ENCODE data around the gene RAPGEF2. TPM values are rescaled to one million over a fixed set of nuclear protein-coding genes. Genes with fewer than 3 reads are reported as not detected.
"Not testable (repeated sequence)": the region's sequence is repeated elsewhere in the genome, so short reads cannot be mapped to it uniquely, and the experiment has no call there.

Gene RAPGEF2
- polyA plus RNA-seq, 3 donors: 49.8 to 54.5 (median 50.0) TPM

- no peak for DNase-seq (ENCODE audit: low read depth in 3 of 3, low spot score in 2 of 3)
Measured at GRCh38 chr4:159097144-159097543, 5.7 kb upstream of the RAPGEF2 start.

GRCh38 chr4:159097785-159098184 lies 5.1 kb upstream of the RAPGEF2 start:
- DNase-seq (ENCODE audit: low read depth in 3 of 3, low spot score in 2 of 3): no peak

GRCh38 chr4:159098482-159099127 lies 4.3 kb upstream of the RAPGEF2 start:
- no peak for DNase-seq (ENCODE audit: low read depth in 3 of 3, low spot score in 2 of 3)

- no peak for DNase-seq (ENCODE audit: low read depth in 3 of 3, low spot score in 2 of 3)
Measured at GRCh38 chr4:159101988-159102621, 774 bp upstream of the RAPGEF2 start.

- DNase-seq (ENCODE audit: low read depth in 3 of 3, low spot score in 2 of 3): peak in 2 of 3 donors; percentile 19 to 44
Measured at GRCh38 chr4:159103384-159103990, 608 bp downstream of the RAPGEF2 start.

GRCh38 chr4:159104694-159105414 lies 2.0 kb downstream of the RAPGEF2 start:
- peak in 1 of 3 donors; percentile 39 for DNase-seq (ENCODE audit: low read depth in 3 of 3, low spot score in 2 of 3)

GRCh38 chr4:159105761-159106243 lies 2.9 kb downstream of the RAPGEF2 start:
- no peak for DNase-seq (ENCODE audit: low read depth in 3 of 3, low spot score in 2 of 3)

- DNase-seq (ENCODE audit: low read depth in 3 of 3, low spot score in 2 of 3): no peak
Measured at GRCh38 chr4:159106636-159107035, 3.8 kb downstream of the RAPGEF2 start.

- DNase-seq (ENCODE audit: low read depth in 3 of 3, low spot score in 2 of 3): no peak
Measured at GRCh38 chr4:159107203-159107925, 4.5 kb downstream of the RAPGEF2 start.

GRCh38 chr4:159108124-159108523 lies 5.2 kb downstream of the RAPGEF2 start:
- no peak for DNase-seq (ENCODE audit: low read depth in 3 of 3, low spot score in 2 of 3)

- DNase-seq (ENCODE audit: low read depth in 3 of 3, low spot score in 2 of 3): no peak
Measured at GRCh38 chr4:159110961-159111360, 8.1 kb downstream of the RAPGEF2 start.

- DNase-seq (ENCODE audit: low read depth in 3 of 3, low spot score in 2 of 3): no peak
Measured at GRCh38 chr4:159111416-159111815, 8.5 kb downstream of the RAPGEF2 start.

GRCh38 chr4:159113366-159113765 lies 10.5 kb downstream of the RAPGEF2 start:
- DNase-seq (ENCODE audit: low read depth in 3 of 3, low spot score in 2 of 3): not testable (repeated sequence)

- DNase-seq (ENCODE audit: low read depth in 3 of 3, low spot score in 2 of 3): not testable (repeated sequence)
Measured at GRCh38 chr4:159116098-159116497, 13.2 kb downstream of the RAPGEF2 start.

GRCh38 chr4:159116693-159117092 lies 13.8 kb downstream of the RAPGEF2 start:
- DNase-seq (ENCODE audit: low read depth in 3 of 3, low spot score in 2 of 3): not testable (repeated sequence)

- DNase-seq (ENCODE audit: low read depth in 3 of 3, low spot score in 2 of 3): no peak
Measured at GRCh38 chr4:159117564-159117963, 14.7 kb downstream of the RAPGEF2 start.

GRCh38 chr4:159117968-159118367 lies 15.1 kb downstream of the RAPGEF2 start:
- no peak for DNase-seq (ENCODE audit: low read depth in 3 of 3, low spot score in 2 of 3)

GRCh38 chr4:159121371-159121770 lies 18.5 kb downstream of the RAPGEF2 start:
- DNase-seq (ENCODE audit: low read depth in 3 of 3, low spot score in 2 of 3): no peak

GRCh38 chr4:159126716-159127115 lies 23.8 kb downstream of the RAPGEF2 start:
- no peak for DNase-seq (ENCODE audit: low read depth in 3 of 3, low spot score in 2 of 3)

- no peak for DNase-seq (ENCODE audit: low read depth in 3 of 3, low spot score in 2 of 3)
Measured at GRCh38 chr4:159127745-159128518, 25.1 kb downstream of the RAPGEF2 start.

Data from right renal cortex interstitium (tissue), 3 donors.